ENCODE results near the gene ZNF333. TPM values are rescaled to one million over a fixed set of nuclear protein-coding genes. Genes with fewer than 3 reads are reported as not detected.

ZNF333 gene
- polyA plus RNA-seq, 1 of the 3 experiments (the other 2 are of a cell fraction): 15.2 TPM

- TF ChIP-seq MAX (IDR thresholded peaks at IDR 0.05; ENCODE audit: low read depth): no peak
Observed at GRCh38 chr19:14659874-14660489, 29.9 kb upstream of the ZNF333 start (continued).

GRCh38 chr19:14661372-14661924, 28.4 kb upstream of the ZNF333 start:
- H3K79me2 ChIP-seq (ENCODE audit: insufficient read depth): no peaks in the 10 kb centered on the region
- no peaks in the 10 kb centered on the region for H4K20me1 ChIP-seq (ENCODE audit: insufficient read depth)
- H3K4me3 ChIP-seq (ENCODE audit: low read depth in 2 of 2, low read length in 1 of 2): no peak overlapping the region
- CTCF ChIA-PET: no interaction called here
- H3K9me2 ChIP-seq: no peaks in the 10 kb centered on the region
- DNase-seq: no peak
- H3K27ac ChIP-seq (ENCODE audit: low read depth in 2 of 2, low read length in 1 of 2): no peak overlapping the region
- POLR2A ChIA-PET: no interaction called here
- H3F3A ChIP-seq (replicated peaks; ENCODE audit: insufficient read depth): no peaks in the 10 kb centered on the region
- H3K4me2 ChIP-seq: no peak overlapping the region
- no peak overlapping the region for H3K9ac ChIP-seq
- WGBS (ENCODE audit: low lambda C conversion rate): 13% methylated on average over 12 of the region's 12 CpGs
- no peak overlapping the region for H2AFZ ChIP-seq (ENCODE audit: low read depth)
- no peak for TF ChIP-seq FOXJ3 (CRISPR knock-in tag; IDR thresholded peaks at IDR 0.05)
- TF ChIP-seq PBX3 (IDR thresholded peaks at IDR 0.05): no peak
- no peak for TF ChIP-seq REST (IDR thresholded peaks at IDR 0.05; ENCODE audit: low read depth, low read length)
- no peak for TF ChIP-seq TEAD4 (IDR thresholded peaks at IDR 0.05; ENCODE audit: borderline replicate concordance, insufficient read depth)
- no peak for TF ChIP-seq TAF1 (IDR thresholded peaks at IDR 0.05; ENCODE audit: borderline replicate concordance, low read depth, low read length)
- H3K36me3 ChIP-seq (replicated peaks in 1 of 2; ENCODE audit: control insufficient read depth in 1 of 2, insufficient read depth in 2 of 2, low read length in 1 of 2): no peaks in the 10 kb centered on the region
- H3K4me1 ChIP-seq (ENCODE audit: control insufficient read depth in 1 of 2, insufficient read depth in 2 of 2, low read depth in 1 of 2, low read length in 1 of 2): no peaks in the 10 kb centered on the region
- no peaks in the 10 kb centered on the region for H3K9me3 ChIP-seq
- H3K27me3 ChIP-seq (ENCODE audit: insufficient read depth): peaks cover 45% of the 10 kb centered on the region

GRCh38 chr19:14669940-14670339, 19.9 kb upstream of the ZNF333 start:
- no peak overlapping the region for H2AFZ ChIP-seq (ENCODE audit: low read depth)
- ChIA-PET CTCF (interaction anchor here (1.0 kb wide), 1 partner anchor 113 kb away, joined by 4 read pairs; no protein-coding TSS in a partner anchor), POLR2A (no interaction called here)
- WGBS (ENCODE audit: low lambda C conversion rate): 1% methylated on average over 3 of the region's 3 CpGs
- H3K9me3 ChIP-seq: no peaks in the 10 kb centered on the region
- no peak overlapping the region for H3K4me3 ChIP-seq (ENCODE audit: low read depth in 2 of 2, low read length in 1 of 2)
- no peaks in the 10 kb centered on the region for H3K4me1 ChIP-seq (ENCODE audit: control insufficient read depth in 1 of 2, insufficient read depth in 2 of 2, low read depth in 1 of 2, low read length in 1 of 2)
- H3K9me2 ChIP-seq: no peaks in the 10 kb centered on the region
- no peaks in the 10 kb centered on the region for H3K79me2 ChIP-seq (ENCODE audit: insufficient read depth)
- H3K36me3 ChIP-seq (replicated peaks in 1 of 2; ENCODE audit: control insufficient read depth in 1 of 2, insufficient read depth in 2 of 2, low read length in 1 of 2): no peaks in the 10 kb centered on the region
- DNase-seq: no peak
- no peak overlapping the region for H3K9ac ChIP-seq
- H3K4me2 ChIP-seq: no peak overlapping the region
- H3F3A ChIP-seq (replicated peaks; ENCODE audit: insufficient read depth): no peaks in the 10 kb centered on the region
- no peak overlapping the region for H3K27ac ChIP-seq (ENCODE audit: low read depth in 2 of 2, low read length in 1 of 2)
- no peaks in the 10 kb centered on the region for H4K20me1 ChIP-seq (ENCODE audit: insufficient read depth)
- peaks cover 15% of the 10 kb centered on the region; the same call in 1 of the 2 replicates for H3K27me3 ChIP-seq (ENCODE audit: insufficient read depth)
- TF ChIP-seq NRF1 (IDR thresholded peaks at IDR 0.05; ENCODE audit: low read depth, low read length): no peak
- no peak for TF ChIP-seq NFIC (IDR thresholded peaks at IDR 0.05; ENCODE audit: borderline replicate concordance)
- TF ChIP-seq MAX (IDR thresholded peaks at IDR 0.05; ENCODE audit: low read depth): no peak
- no peak for TF ChIP-seq GABPA (IDR thresholded peaks at IDR 0.05; ENCODE audit: low read depth)
- TF ChIP-seq FOXM1 (IDR thresholded peaks at IDR 0.05; ENCODE audit: low read depth): no peak
- TF ChIP-seq RCOR1 (IDR thresholded peaks at IDR 0.05; ENCODE audit: low read length): no peak
- no peak for TF ChIP-seq EZH2phosphoT487 (IDR thresholded peaks at IDR 0.05; ENCODE audit: borderline replicate concordance, low read depth)
- TF ChIP-seq SMC3 (IDR thresholded peaks at IDR 0.05; ENCODE audit: low read depth, low read length): no peak
- no peak for TF ChIP-seq FOXJ3 (CRISPR knock-in tag; IDR thresholded peaks at IDR 0.05)
- TF ChIP-seq RAD21 (IDR thresholded peaks at IDR 0.05; ENCODE audit: low read length): no peak
- no peak for TF ChIP-seq GATA2 (CRISPR knock-in tag; IDR thresholded peaks at IDR 0.05)
- no peak for TF ChIP-seq EP300 (IDR thresholded peaks at IDR 0.05; ENCODE audit: borderline replicate concordance in 1 of 2, low read depth in 1 of 2, low read length in 1 of 2)
